ENCODE data around the gene ERAP2. TPM values are rescaled to one million over a fixed set of nuclear protein-coding genes. Genes with fewer than 3 reads are reported as not detected.
A peak's percentile ranks its signal among the peaks of the same experiment; 100 is the strongest.

The ERAP2 gene
- total RNA-seq, 4 donors from 2014 or later = 8.0 to 12.0 (median 10.0) TPM

- Histone ChIP-seq H3K27ac (peak within 1 kb of the TSS; percentile 93 to 99 (median 96)), H3K9me3 (no peaks in the 10 kb centered on the region), H3K4me3 (peak within 1 kb of the TSS; percentile 63 to 83), H3K36me3 (no peaks in the 10 kb centered on the region), H3K4me1 (peaks cover 0 to 58% (median 21%) of the 10 kb centered on the region in 3 donors), H3K27me3 (no peaks in the 10 kb centered on the region)
- peak; percentile 89 for ATAC-seq
- peak; percentile 86 to 87 for TF ChIP-seq POLR2A (IDR thresholded peaks at IDR 0.05)
- TF ChIP-seq EP300 (IDR thresholded peaks at IDR 0.05) = no peak
- no peak for TF ChIP-seq CTCF (IDR thresholded peaks at IDR 0.05)
- peak; percentile 94 for TF ChIP-seq POLR2AphosphoS5 (IDR thresholded peaks at IDR 0.05)
- 0% methylated on average over 8 of the region's 79 CpGs; no CpG with 5 or more reads in 1 of the 2 donors for WGBS, 2 donors (ENCODE audit: low coverage in 1 of 2)
Measured at GRCh38 chr5:96935559-96936430, 59.5 kb downstream of the ERAP2 start, which contains the start of gene LNPEP. TSS of gene LNPEP (plus strand) at chr5:96936080. CDS start at chr5:96936156, 76 bp downstream.

- Histone ChIP-seq H3K27me3 (no peaks in the 10 kb centered on the region), H3K36me3 (no peaks in the 10 kb centered on the region), H3K27ac (peak overlapping the region; percentile 93 to 99 (median 96)), H3K4me3 (peak overlapping the region; percentile 63 to 83), H3K4me1 (peaks cover 0 to 63% (median 21%) of the 10 kb centered on the region in 3 donors), H3K9me3 (no peaks in the 10 kb centered on the region)
- no peak for ATAC-seq
- WGBS, 2 donors (ENCODE audit: low coverage in 1 of 2) = 0% methylated on average over 1 to 5 of the region's 27 CpGs
- TF ChIP-seq EP300 (IDR thresholded peaks at IDR 0.05) (no peak), CTCF (IDR thresholded peaks at IDR 0.05) (peak in 1 of 4 experiments; percentile 24)
Measured at GRCh38 chr5:96936431-96937320, 60.4 kb downstream of the ERAP2 start.

GRCh38 chr5:96940586-96940985, 64.3 kb downstream of the ERAP2 start:
- H3K36me3 ChIP-seq = no peaks in the 10 kb centered on the region
- peaks cover 0 to 50% (median 13%) of the 10 kb centered on the region in 3 donors for H3K4me1 ChIP-seq
- 72 to 89% methylated on average over 3 of the region's 3 CpGs for WGBS, 2 donors (ENCODE audit: low coverage in 1 of 2)
- H3K27ac ChIP-seq = no peak overlapping the region
- no peaks in the 10 kb centered on the region for H3K27me3 ChIP-seq
- H3K9me3 ChIP-seq = no peaks in the 10 kb centered on the region
- ATAC-seq = no peak
- H3K4me3 ChIP-seq = no peak overlapping the region
- TF ChIP-seq POLR2AphosphoS5 (IDR thresholded peaks at IDR 0.05) (no peak), EP300 (IDR thresholded peaks at IDR 0.05) (no peak), POLR2A (IDR thresholded peaks at IDR 0.05) (no peak), CTCF (IDR thresholded peaks at IDR 0.05) (no peak)

GRCh38 chr5:96941140-96941539, 64.8 kb downstream of the ERAP2 start:
- Histone ChIP-seq H3K9me3 (no peaks in the 10 kb centered on the region), H3K4me3 (no peak overlapping the region), H3K27ac (no peak overlapping the region), H3K4me1 (peaks cover 0 to 51% (median 13%) of the 10 kb centered on the region in 3 donors), H3K36me3 (no peaks in the 10 kb centered on the region), H3K27me3 (no peaks in the 10 kb centered on the region)
- TF ChIP-seq EP300 (IDR thresholded peaks at IDR 0.05) (no peak), POLR2AphosphoS5 (IDR thresholded peaks at IDR 0.05) (no peak), CTCF (IDR thresholded peaks at IDR 0.05) (no peak), POLR2A (IDR thresholded peaks at IDR 0.05) (no peak)
- whole genome bisulfite sequencing, 2 donors (ENCODE audit: low coverage in 1 of 2) = 78 to 87% methylated on average over 3 of the region's 4 CpGs
- no peak for ATAC-seq
